Sigmoid colon (tissue), 4 donors: Measurements from ENCODE around the gene MAP1LC3C.

Experiments used
- EP300 ChIP-seq, 4 donors: sonication (generic); formaldehyde crosslinking; IDR thresholded peaks; one replicate each; pipeline ENCODE4 v1.6.1; 2017; ENCODE audit warnings: antibody characterized with exemption in 4 of 4
- POLR2A ChIP-seq, 2 donors: fragments of 450-650 bp; IDR thresholded peaks; one replicate each; pipeline ENCODE4 v1.6.1; 2016; ENCODE audit warnings: antibody characterized with exemption in 2 of 2, mild to moderate bottlenecking in 2 of 2, moderate library complexity in 2 of 2
- POLR2AphosphoS5 ChIP-seq, 4 donors: sonication (generic); formaldehyde crosslinking; IDR thresholded peaks; one replicate each; pipeline ENCODE4 v1.6.1; 2017; ENCODE audit warnings: antibody characterized with exemption in 4 of 4
- TF ChIP-seq, protein P1 (sequence below), 4 experiments: fragments of 450-650 bp in 3 of 4; fragments of 200-600 bp in 1 of 4; IDR thresholded peaks; one replicate each; pipeline ENCODE4 v1.5.1; 2016 to 2019; ENCODE audit warnings: antibody characterized with exemption in 4 of 4, mild to moderate bottlenecking in 3 of 4, moderate library complexity in 2 of 4

DNA sequence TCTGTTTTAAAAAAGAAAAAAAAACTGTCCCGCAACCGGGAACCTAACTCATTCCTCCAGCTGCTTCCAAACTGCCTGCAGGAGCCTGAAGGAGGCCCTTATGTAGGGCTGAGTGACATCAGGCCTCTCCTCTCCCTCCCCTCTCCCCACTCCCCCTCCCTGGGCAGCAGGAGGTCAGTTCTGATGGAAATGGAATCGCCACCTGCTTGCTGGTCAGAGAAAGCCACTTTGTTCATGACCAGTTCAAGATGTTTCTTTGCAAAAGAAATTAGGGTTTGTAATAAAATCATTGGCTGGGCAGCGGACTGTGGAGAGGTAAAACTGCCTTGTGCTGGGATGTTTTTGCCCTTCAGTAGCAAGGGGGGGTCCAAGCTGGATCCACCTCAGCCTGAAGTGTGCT is at the start of gene MAP1LC3C:
- TF ChIP-seq, protein P1, sequence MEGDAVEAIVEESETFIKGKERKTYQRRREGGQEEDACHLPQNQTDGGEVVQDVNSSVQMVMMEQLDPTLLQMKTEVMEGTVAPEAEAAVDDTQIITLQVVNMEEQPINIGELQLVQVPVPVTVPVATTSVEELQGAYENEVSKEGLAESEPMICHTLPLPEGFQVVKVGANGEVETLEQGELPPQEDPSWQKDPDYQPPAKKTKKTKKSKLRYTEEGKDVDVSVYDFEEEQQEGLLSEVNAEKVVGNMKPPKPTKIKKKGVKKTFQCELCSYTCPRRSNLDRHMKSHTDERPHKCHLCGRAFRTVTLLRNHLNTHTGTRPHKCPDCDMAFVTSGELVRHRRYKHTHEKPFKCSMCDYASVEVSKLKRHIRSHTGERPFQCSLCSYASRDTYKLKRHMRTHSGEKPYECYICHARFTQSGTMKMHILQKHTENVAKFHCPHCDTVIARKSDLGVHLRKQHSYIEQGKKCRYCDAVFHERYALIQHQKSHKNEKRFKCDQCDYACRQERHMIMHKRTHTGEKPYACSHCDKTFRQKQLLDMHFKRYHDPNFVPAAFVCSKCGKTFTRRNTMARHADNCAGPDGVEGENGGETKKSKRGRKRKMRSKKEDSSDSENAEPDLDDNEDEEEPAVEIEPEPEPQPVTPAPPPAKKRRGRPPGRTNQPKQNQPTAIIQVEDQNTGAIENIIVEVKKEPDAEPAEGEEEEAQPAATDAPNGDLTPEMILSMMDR (IDR thresholded peaks at IDR 0.05): no peak
- TF ChIP-seq POLR2AphosphoS5 (IDR thresholded peaks at IDR 0.05): no peak
- TF ChIP-seq POLR2A (IDR thresholded peaks at IDR 0.05): no peak
- no peak for TF ChIP-seq EP300 (IDR thresholded peaks at IDR 0.05)
